Measurements from ENCODE around the gene PLA2G15.
"Not testable (repeated sequence)": the region's sequence is repeated elsewhere in the genome, so short reads cannot be mapped to it uniquely, and the experiment has no call there.

The PLA2G15 gene

DNA sequence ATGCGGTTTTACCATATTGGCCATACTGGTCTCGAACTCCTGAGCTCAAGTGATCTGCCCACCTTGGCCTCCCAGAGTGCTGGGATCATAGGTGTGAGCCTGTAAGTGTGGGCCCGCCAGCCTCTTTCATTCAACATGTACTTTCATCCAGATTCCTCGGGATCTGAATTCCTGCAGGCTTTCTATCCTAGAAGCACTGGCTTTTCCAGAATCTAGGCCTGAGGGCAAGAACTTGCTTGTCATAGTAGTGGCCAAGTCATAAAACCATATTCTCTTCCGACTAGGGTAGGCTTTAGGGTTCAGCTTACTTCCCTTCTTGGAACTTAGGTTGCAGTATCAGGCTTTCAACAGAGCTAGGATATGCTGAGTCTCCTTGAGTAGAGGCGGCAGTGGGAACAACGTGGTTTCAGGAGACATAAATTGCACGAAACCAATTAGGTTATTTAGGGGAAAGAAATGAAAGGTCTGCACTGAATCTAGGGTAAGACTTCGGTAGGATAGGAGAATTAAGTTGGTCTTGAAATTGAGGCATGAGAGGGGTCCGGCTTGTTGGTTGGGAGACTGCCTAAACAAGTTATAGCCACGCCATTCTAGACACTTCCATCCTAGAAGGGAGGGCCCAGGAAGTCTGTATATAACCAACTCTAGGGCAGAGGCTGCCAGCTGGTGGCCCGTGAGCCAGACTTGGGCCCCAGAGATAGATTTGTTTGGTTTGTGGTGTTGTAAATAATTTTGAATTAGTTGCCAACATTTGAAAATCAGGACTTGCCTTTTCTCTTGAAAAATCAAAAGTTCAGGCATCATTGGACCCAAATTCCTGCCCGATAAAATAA is 34.8 kb downstream of the PLA2G15 start:
- DNase-seq (ENCODE audit: low spot score), result no peak

DNA sequence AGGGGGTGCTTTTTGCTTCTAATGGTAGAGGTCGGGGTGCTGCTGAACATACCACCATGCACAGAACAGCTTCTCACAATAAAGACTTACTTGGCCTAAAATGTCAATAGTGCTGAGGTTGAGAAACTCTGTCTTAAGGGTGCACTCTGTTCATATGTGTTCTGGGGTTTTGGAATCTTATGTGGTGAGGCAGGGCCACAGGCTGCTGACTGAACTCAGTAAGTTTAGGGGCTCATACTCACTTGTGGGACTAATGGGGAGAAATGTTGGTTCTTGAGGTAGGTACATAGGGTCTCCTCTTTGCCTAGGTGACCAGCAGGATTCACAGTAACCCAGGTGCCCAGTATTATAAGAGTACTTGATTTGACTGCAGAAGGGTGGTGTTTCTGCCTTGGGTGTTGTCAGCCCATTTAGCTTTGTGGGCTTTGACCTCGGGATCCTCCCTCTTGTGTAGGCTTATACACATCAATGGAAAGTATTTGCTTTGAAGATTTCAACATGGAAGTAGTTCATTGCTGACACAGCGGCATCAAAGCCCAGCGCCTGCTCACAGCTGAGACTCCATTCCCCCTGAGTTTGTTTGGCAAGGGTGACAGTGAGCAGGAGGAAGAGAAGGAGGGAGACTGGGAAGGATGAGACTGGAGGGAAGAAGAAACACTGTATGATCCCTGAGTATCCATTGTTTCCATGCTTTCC is 36.3 kb downstream of the PLA2G15 start:
- no peak for DNase-seq (ENCODE audit: low spot score)

DNA sequence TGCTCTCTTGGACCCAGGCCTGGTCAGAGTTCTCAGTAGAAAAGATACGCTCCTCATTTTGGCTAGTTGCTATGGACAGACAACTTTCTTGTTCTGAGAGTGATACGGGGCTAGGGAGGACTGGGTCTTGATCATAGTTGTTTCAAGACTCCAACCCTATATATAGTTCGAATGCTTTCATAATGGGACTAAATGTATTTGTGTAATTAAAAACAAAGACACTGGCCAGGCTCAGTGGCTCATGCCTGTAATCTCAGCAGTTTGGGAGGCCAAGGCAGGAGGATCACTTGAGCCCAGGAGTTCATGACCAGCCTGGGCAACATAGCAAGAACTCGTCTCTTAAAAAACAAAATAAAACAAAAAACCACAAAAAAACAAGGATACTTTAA is 36.9 kb downstream of the PLA2G15 start:
- no peak for DNase-seq (ENCODE audit: low spot score)

DNA sequence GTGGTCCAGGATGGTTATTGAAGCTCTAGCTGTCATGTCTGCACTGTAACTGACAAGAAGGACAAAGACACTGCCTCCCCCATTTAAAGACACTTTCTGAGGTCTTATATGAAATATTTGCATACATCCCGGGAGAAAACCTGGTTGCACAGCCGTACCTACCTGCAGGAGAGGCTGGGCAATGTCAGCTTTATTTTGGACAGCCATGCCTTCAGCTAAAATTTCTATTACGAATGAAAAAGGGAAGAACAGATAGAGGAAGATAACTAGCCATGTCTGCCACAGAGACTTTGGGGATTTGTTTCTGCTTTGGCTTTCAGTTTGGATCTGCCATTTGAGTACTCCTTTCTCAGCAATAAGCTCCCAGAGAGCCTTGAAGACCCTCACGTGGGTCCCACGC is 38.2 kb downstream of the PLA2G15 start:
- no peak for DNase-seq (ENCODE audit: low spot score)

- DNase-seq (ENCODE audit: low spot score), result no peak
Observed at GRCh38 chr16:68283801-68284598, 38.8 kb downstream of the PLA2G15 start.

- no peak for DNase-seq (ENCODE audit: low spot score)
Observed at GRCh38 chr16:68284847-68285246, 39.7 kb downstream of the PLA2G15 start.

DNA sequence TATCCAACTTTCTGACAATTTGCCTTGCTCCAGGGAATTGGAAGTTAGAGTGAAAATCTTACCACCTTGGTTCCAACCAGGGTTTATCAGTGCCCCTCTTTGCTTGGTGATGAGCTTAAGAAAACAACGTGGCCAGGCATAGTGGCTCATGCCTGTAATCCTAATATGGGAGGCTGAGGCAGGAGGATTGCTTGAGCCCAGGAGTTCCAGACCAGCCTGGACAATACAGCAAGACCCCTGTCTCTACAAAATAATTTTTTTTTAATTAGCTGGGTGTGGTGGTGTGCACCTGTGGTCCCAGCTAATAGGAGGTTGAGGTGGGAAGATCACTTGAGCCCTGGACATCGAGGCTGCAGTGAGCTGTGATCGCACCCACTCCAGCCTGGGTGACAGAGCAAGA is 40.5 kb downstream of the PLA2G15 start:
- DNase-seq (ENCODE audit: low spot score), result no peak

DNA sequence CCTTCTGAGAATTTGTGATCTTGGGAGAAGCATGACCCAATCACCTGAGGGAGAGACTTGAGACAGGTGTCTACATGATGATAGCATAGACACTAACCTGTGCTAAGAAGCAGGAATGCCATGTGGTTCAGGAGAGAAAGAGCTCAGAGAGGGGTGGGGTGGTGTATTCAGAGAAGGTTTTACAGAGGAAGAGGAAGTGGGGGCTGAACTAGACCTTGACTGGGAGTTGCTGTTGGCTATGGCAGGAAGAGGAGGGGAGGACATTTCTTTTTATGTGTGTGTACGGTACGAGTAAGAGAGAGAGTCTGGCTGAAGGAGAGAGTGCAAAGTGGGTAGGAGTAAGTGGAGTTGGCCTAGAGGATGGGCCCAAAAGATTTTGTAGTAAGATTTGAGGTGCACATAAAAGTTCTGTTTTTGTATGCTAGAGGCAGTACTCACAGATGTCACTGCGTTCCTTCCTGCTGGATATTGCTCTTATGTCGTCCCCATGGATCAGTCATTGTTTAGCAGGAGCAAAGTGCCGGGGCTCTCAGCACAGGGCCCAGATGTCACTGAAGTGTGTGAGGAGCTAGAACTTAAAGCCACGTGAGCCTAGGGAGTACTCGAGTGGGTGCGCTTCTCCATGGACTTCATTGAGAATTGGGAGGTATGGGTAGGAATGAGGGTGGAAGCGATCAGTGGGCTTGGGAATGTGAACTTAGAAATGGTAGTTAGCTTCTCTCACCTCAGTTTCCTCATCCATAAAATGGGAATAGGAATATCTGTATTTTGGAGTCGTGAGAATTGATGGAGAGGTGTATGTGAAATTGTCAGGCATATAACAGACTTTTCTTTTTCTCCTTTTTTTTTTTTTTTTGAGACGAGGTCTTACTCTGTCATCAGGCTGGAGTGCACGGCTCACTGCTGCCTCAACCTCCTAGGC is 41.2 kb downstream of the PLA2G15 start:
- DNase-seq (ENCODE audit: low spot score), result no peak

GRCh38 chr16:68287276-68288251 is 42.4 kb downstream of the PLA2G15 start:
- DNase-seq (ENCODE audit: low spot score), result no peak

- DNase-seq (ENCODE audit: low spot score), result no peak
Observed at GRCh38 chr16:68288252-68288650, 43.1 kb downstream of the PLA2G15 start.

DNA sequence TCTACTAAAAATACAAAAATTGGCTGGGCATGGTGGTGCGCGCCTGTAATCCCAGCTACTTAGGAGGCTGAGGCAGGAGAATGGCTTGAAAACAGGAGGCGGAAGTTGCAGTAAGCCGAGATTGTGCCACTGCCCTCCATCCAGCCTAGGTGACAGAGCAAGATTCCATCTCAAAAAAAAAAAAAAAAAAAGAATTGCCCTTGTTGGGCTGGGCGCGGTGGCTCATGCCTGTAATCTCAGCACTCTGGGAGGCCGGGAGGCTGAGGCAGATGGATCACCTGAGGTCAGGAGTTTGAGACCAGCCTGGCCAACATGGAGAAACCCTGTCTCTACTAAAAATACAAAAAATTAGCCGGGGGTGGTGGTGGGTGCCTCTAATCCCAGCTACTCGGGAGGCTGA is 43.6 kb downstream of the PLA2G15 start:
- DNase-seq (ENCODE audit: low spot score), result not testable (repeated sequence)

GRCh38 chr16:68289202-68289601 is 44.0 kb downstream of the PLA2G15 start:
- DNase-seq (ENCODE audit: low spot score), result no peak

DNA sequence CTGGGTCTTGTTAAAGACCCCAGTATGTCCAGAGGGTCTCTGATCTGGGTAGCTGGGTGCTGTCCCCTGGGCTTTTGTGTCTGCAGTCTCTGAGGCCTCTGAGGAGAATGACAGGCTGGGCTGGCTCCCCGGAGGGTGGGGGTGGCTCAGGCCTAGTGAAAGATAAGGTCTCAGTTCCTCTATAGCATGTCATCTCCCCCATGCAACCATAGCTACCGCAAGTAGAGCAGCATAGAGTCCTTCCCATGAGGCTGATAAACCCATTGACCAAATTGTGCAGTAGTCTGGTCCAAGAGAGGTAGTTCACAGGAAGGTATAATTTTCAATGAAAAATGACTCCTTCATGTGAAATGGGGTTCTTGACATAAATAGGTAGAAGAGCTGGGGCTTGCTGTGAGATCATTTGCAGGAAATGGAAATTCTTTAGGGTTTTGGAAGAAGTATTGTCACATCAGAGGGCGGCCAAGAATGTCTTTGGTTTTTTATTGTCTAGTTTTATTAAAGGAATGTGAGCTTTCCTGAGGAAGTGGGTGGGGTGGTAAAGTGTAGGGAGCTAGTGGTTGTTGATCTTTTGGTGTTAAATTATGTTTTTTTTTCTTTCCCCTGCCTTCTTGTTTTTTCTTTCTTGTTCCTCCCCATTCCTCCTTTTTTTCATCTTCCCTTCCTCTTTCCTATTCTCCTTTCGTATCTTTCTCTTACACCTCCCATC is 44.6 kb downstream of the PLA2G15 start:
- no peak for DNase-seq (ENCODE audit: low spot score)

DNA sequence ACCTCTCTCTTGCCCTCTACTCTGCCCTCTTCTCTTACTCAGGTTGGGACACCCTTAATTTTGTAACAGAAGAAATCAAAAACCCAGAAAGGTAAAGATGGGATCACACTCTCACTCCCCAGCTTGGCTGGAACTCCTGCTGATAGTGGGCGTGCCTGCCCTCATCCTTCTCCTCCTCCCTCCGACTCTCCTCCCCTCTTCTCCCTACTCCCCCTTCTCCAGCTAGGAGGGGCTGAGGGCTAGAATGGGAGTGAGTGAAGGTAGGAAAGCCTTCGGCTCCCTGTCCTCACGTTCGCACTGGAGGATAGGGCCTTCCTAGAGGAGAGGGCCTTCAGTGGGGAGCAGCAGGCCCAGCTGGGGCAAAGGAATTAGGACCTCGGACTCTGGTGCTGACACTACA is 45.3 kb downstream of the PLA2G15 start:
- no peak for DNase-seq (ENCODE audit: low spot score)

GRCh38 chr16:68291227-68291626 is 46.1 kb downstream of the PLA2G15 start:
- no peak for DNase-seq (ENCODE audit: low spot score)

GRCh38 chr16:68292425-68292824 is 47.3 kb downstream of the PLA2G15 start:
- no peak for DNase-seq (ENCODE audit: low spot score)

DNA sequence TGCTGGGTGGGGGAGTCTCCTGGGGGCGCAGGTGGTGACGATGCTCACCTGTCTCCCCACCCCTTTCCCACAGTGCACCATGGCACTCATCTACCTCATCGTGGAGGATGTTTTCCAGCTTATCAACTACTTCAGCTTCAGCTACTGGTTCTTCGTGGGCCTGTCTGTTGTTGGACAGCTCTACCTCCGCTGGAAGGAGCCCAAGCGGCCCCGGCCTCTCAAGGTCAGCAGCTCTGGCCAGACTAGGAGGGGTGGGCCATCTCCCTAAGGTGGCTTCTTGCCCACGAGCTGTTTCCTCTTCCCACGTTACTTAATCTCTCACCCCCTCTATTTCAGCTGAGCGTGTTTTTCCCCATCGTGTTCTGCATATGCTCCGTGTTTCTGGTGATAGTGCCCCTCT is 51.1 kb downstream of the PLA2G15 start:
- DNase-seq (ENCODE audit: low spot score), result no peak

DNA sequence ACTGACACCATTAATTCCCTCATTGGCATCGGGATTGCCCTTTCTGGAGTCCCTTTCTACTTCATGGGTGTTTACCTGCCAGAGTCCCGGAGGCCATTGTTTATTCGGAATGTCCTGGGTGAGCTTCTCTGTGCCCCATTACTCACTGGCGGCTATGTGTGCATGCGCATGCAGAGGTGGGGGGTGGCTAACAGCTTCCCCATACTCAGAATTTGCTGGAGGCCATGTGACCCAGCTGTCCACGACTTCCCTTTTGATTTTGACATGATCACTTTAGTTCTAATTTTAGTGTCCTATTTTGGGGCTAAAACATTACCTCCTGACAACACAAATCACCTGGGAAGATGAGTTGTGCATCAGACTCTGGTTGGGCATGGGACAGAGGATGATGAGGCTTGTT is 51.5 kb downstream of the PLA2G15 start:
- DNase-seq (ENCODE audit: low spot score), result no peak

DNA sequence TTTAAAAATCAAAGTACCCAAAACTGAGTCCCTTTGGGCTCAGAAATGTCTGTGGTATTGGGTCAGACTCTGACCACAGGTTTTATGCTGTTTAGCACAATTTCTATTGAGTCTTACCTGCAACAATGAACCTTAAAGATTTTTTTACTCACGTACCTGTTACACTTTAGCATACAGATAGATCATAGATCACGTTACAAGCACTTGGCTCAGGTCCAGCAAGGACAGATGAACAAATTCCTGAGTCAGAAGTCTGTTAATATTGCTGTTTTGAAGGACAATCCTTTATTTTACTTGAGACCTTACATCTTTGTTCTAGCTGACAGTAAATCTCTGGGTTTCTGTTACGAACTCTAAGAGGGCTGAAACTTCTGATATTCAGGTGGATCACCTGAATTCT is 52.7 kb downstream of the PLA2G15 start:
- no peak for DNase-seq (ENCODE audit: low spot score)

GRCh38 chr16:68298312-68298711 is 53.1 kb downstream of the PLA2G15 start:
- DNase-seq (ENCODE audit: low spot score), result no peak

Data from HuH-7 (cell line).